Epithelial cell of proximal tubule (primary cell): ENCODE measurements around the gene ARX. TPM values are rescaled to one million over a fixed set of nuclear protein-coding genes. Genes with fewer than 3 reads are reported as not detected.

Experiments
- DNase-seq: peaks from one replicate; pipeline ENCODE4 v3.0.0-alpha.2; 2011; ENCODE audit warnings: low read depth
- H3K4me3 ChIP-seq: 2 replicates; pipeline ENCODE4 v1.5.1; 2011; ENCODE audit warnings: low read depth, mild to moderate bottlenecking, low read length
- CTCF ChIP-seq: conservative IDR thresholded peaks from 2 replicates; pipeline ENCODE4 v1.5.1; 2012; ENCODE audit warnings: low read depth, mild to moderate bottlenecking, low read length
- total RNA-seq: library from RNA; depleted of rRNA; stranded (reverse); fragments of >200 nt; gene quantifications from 2 replicates; pipeline ENCODE4 v1.2.3, GENCODE V29; 2015

ARX gene
- total RNA-seq, 1 donor from 2014 or later: not detected

- DNase-seq: no peak
- no peak for TF ChIP-seq CTCF
- H3K4me3 ChIP-seq: peak overlapping the region; percentile 16
Observed at GRCh38 chrX:25005382-25006185, 10.2 kb downstream of the ARX start.

- no peak for TF ChIP-seq CTCF
- H3K4me3 ChIP-seq: peak overlapping the region; percentile 16
- no peak for DNase-seq
Observed at GRCh38 chrX:25005034-25005381, 10.8 kb downstream of the ARX start.

- no peak overlapping the region for H3K4me3 ChIP-seq
- no peak for TF ChIP-seq CTCF
- DNase-seq: no peak
Observed at GRCh38 chrX:25004485-25005032, 11.2 kb downstream of the ARX start.

- no peak overlapping the region for H3K4me3 ChIP-seq
- no peak for TF ChIP-seq CTCF
- no peak for DNase-seq
Observed at GRCh38 chrX:25004040-25004439, 11.7 kb downstream of the ARX start.

- DNase-seq: no peak
- H3K4me3 ChIP-seq: no peak overlapping the region
- no peak for TF ChIP-seq CTCF
Observed at GRCh38 chrX:25003066-25003849, 12.5 kb downstream of the ARX start.

GRCh38 chrX:25002661-25003020 is 13.1 kb downstream of the ARX start:
- DNase-seq: no peak
- H3K4me3 ChIP-seq: peak overlapping the region; percentile 21
- no peak for TF ChIP-seq CTCF
